ENCODE results near the gene CRELD2. TPM values are rescaled to one million over a fixed set of nuclear protein-coding genes. Genes with fewer than 3 reads are reported as not detected.

The CRELD2 gene
- total RNA-seq, 5 donors from 2014 or later (not counting 1 experiment from before 2014, with no cell fraction given) = 28.2 to 42.7 (median 39.6) TPM

DNA sequence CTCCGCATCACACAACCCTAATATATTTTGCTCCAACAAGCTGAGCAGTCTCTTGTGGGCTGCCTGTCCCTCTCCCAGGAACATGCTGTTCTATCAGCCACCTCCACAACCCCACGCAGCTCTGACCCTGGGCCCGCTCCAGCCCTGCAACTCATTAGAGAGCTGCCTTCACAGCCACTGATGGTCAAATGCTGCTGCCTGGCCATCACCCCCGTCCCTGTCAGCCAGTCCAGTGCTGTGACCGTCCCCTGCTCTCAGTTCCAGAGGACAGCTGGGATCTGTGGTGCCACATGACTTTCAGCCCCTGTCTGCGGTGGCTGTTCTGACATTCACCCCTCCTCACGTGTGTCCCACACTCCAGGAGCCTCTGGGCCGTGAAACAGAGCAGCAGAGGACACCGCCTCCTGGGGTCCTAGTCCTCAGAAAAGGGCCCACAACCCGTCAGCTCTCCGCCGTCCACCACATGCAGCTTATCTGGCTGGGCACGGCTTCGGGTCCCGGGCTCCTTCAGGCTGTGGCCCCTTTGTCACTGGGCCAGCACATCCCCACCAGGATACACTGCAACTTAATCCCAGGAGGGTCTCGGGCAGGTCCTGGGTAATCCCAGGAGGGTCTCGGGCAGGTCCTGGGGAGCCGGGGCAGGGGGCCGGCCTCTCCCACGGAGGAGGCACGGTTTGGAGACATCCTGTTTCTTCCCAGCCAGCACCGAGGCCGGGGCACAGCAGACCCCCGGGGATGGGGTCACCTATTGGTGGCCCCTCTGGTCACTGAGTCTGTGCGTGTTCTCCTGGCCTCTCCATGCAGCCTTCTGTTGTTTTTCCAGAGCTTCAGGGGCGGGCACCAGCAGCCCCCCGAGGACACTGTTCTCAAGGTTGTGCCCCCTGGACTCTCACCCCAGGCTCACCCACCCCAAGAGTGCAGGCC lies 15.1 kb downstream of the CRELD2 start:
- Histone ChIP-seq H3K4me3 (ENCODE audit: control insufficient read depth in 1 of 2, extremely low read depth in 1 of 2, low read length in 1 of 2) (no peak overlapping the region), H3K4me1 (ENCODE audit: control insufficient read depth in 1 of 2, extremely low read depth in 1 of 2, insufficient read depth in 2 of 2, low read length in 2 of 2) (peaks cover 25 to 68% of the 10 kb centered on the region in 2 experiments), H3K27ac (ENCODE audit: low read length) (peak overlapping the region; percentile 91), H3K9me3 (no peaks in the 10 kb centered on the region), H3K27me3 (replicated peaks in 1 of 2; ENCODE audit: control insufficient read depth in 2 of 2, extremely low read depth in 1 of 2, insufficient read depth in 2 of 2, low read length in 1 of 2) (peaks cover 0 to 4% of the 10 kb centered on the region in 2 experiments), H3K36me3 (ENCODE audit: control insufficient read depth in 2 of 2, extremely low read depth in 1 of 2, insufficient read depth in 1 of 2, low read length in 1 of 2) (no peaks in the 10 kb centered on the region)
- ChIA-PET CTCF (no interaction called here), POLR2A (no interaction called here)
- ATAC-seq (replicated peaks in 1 of 4) (no peak), DNase-seq (no peak)
- H3K27me3 Mint-ChIP-seq = no peaks in the 10 kb centered on the region
- 88% methylated on average over 21 of the region's 27 CpGs for WGBS (ENCODE audit: insufficient coverage)
- H3K27ac Mint-ChIP-seq = peak overlapping the region; percentile 84
- peak overlapping the region in 2 of 3 donors; percentile 34 to 64 for H3K4me3 Mint-ChIP-seq
- H3K4me1 Mint-ChIP-seq = peaks cover 21 to 41% (median 29%) of the 10 kb centered on the region in 3 donors
- H3K9me3 Mint-ChIP-seq = no peaks in the 10 kb centered on the region
- H3K36me3 Mint-ChIP-seq = no peaks in the 10 kb centered on the region

DNA sequence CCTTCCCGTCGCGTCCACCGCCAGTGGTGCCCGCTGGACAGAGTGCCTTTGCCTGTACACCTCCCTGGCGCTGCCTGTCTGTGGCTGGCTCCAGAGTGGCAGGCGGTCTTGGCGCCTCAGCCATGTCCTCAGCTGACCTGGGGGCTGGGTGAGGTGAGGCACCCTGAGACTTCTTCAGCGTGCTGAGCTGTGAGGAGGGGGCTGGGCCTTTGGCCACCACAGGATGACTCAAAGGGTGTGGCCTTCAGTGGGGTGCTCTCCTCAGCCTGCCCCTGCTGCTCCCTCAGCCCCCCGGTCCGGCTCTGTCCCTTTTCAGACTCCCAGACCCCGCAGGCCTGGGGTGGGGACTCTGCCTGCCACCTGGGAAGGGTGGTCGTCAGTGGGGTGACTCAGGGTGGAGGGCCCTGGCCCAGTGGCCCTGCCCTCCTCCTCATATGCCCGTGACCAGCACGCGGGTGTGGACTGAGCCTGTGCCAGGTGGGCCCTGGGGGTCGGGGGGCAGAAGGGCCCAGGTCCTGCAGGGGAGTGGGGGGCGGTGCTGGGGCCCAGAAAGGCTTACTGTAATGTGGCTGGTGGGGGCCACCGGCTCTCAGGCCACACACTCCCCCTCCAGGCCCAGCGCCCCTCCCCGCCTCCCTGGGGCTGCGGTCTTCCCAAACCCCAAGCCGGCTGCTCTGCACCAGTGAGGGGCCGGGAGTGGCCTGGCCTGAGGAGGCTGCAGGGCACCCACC lies 15.9 kb downstream of the CRELD2 start:
- H3K4me3 Mint-ChIP-seq = peak overlapping the region in 2 of 3 donors; percentile 34 to 64
- no peaks in the 10 kb centered on the region for H3K36me3 Mint-ChIP-seq
- peaks cover 21 to 42% (median 29%) of the 10 kb centered on the region in 3 donors for H3K4me1 Mint-ChIP-seq
- peak in 19 of 35 experiments; percentile 20 to 60 (median 37) for DNase-seq
- Histone ChIP-seq H3K36me3 (ENCODE audit: control insufficient read depth in 2 of 2, extremely low read depth in 1 of 2, insufficient read depth in 1 of 2, low read length in 1 of 2) (no peaks in the 10 kb centered on the region), H3K4me1 (ENCODE audit: control insufficient read depth in 1 of 2, extremely low read depth in 1 of 2, insufficient read depth in 2 of 2, low read length in 2 of 2) (peaks cover 25 to 62% of the 10 kb centered on the region in 2 experiments), H3K4me3 (ENCODE audit: control insufficient read depth in 1 of 2, extremely low read depth in 1 of 2, low read length in 1 of 2) (peak overlapping the region; percentile 27 to 42), H3K27ac (ENCODE audit: low read length) (peak overlapping the region; percentile 91), H3K27me3 (replicated peaks in 1 of 2; ENCODE audit: control insufficient read depth in 2 of 2, extremely low read depth in 1 of 2, insufficient read depth in 2 of 2, low read length in 1 of 2) (no peaks in the 10 kb centered on the region), H3K9me3 (no peaks in the 10 kb centered on the region)
- H3K9me3 Mint-ChIP-seq = no peaks in the 10 kb centered on the region
- no peak for ATAC-seq (replicated peaks in 1 of 4)
- H3K27me3 Mint-ChIP-seq = no peaks in the 10 kb centered on the region
- ChIA-PET CTCF (no interaction called here), POLR2A (no interaction called here)
- WGBS (ENCODE audit: insufficient coverage) = 63% methylated on average over 12 of the region's 24 CpGs
- peak overlapping the region; percentile 27 to 84 for H3K27ac Mint-ChIP-seq

DNA sequence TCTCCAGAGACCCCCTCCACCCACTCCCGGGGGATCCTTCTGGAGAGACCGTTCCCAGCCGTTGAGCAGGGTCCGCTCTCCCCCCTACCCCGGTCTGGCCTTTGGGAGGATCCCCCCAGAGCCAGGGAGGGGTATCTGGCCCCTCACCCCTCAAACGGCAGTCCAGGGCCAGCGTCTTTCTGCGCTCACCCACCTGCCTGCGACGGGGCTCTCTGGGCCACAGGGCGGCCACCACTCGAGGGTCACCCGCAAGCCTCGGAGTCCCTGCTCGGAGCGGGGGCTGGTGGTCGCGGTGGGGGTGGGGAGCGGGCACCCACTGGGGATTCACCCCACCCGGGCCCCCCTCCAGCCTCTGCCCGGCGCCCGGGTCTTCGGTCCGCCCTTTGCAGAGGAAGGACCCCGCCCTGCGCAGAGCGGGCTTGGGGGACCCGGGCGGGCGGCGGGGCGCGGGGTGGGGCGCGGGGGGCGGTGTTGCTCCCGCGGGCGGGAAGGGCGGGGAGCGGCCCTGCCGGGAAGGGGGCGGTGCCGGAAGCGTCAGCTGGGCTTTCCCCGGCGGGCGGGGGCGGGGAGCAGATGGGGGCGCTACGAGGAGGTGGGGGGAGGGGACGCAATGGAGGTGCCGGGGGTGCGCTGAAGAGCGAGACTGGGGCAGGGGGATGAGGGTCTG lies 16.6 kb downstream of the CRELD2 start:
- peak; percentile 28 to 32 (median 32) for ATAC-seq (replicated peaks in 1 of 4)

DNA sequence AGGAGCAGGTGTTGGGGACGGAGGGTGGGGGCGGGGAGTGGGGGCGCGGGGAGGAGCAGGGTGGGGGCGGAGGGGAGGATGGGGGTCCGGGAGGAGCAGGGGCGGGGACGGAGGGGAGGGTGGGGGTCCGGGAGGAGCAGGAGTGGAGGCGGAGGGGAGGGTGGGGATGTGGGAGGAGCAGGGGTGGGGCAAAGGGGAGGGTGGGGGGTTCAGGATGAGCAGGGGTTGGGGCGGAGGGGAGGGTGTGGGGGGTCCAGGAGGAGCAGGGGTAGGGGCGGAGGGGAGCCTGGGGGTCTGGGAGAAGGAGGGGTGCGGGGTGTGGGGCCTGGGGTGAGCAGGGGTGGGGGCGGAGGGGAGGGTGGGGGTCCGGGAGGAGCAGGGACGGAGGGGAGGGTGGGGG lies 17.1 kb downstream of the CRELD2 start:
- Histone ChIP-seq H3K4me3 (ENCODE audit: control insufficient read depth in 1 of 2, extremely low read depth in 1 of 2, low read length in 1 of 2) (peak overlapping the region in 1 of 2 donors; percentile 50), H3K4me1 (ENCODE audit: control insufficient read depth in 1 of 2, extremely low read depth in 1 of 2, insufficient read depth in 2 of 2, low read length in 2 of 2) (peaks cover 17 to 52% of the 10 kb centered on the region in 2 experiments), H3K27me3 (replicated peaks in 1 of 2; ENCODE audit: control insufficient read depth in 2 of 2, extremely low read depth in 1 of 2, insufficient read depth in 2 of 2, low read length in 1 of 2) (no peaks in the 10 kb centered on the region), H3K9me3 (no peaks in the 10 kb centered on the region), H3K36me3 (ENCODE audit: control insufficient read depth in 2 of 2, extremely low read depth in 1 of 2, insufficient read depth in 1 of 2, low read length in 1 of 2) (no peaks in the 10 kb centered on the region), H3K27ac (ENCODE audit: low read length) (peak overlapping the region; percentile 96)
- WGBS (ENCODE audit: insufficient coverage) = no CpG with 5 or more reads among the region's 16 CpGs
- no peaks in the 10 kb centered on the region for H3K36me3 Mint-ChIP-seq
- no peaks in the 10 kb centered on the region for H3K27me3 Mint-ChIP-seq
- ATAC-seq (replicated peaks in 1 of 4) (no peak), DNase-seq (peak in 3 of 35 experiments; percentile 25 to 58 (median 26))
- peaks cover 15 to 34% (median 26%) of the 10 kb centered on the region in 3 donors for H3K4me1 Mint-ChIP-seq
- peak overlapping the region in 1 of 3 donors; percentile 64 for H3K4me3 Mint-ChIP-seq
- POLR2A ChIA-PET = interaction anchor here (0.6 to 1.0 kb wide), 2 partner anchors 32 to 104 kb away, joined by 3 to 4 read pairs; no protein-coding TSS in a partner anchor
- no peak overlapping the region for H3K27ac Mint-ChIP-seq
- CTCF ChIA-PET = interaction anchor here in 1 of 2 donors (1.6 kb wide), 1 partner anchor 27 kb away, joined by 7 read pairs; no protein-coding TSS in a partner anchor
- H3K9me3 Mint-ChIP-seq = no peaks in the 10 kb centered on the region

More for the DNA sequence above, 16.6 kb downstream of the CRELD2 start:
- ChIA-PET CTCF (no interaction called here), POLR2A (no interaction called here)
- Histone ChIP-seq H3K9me3 (no peaks in the 10 kb centered on the region), H3K36me3 (ENCODE audit: control insufficient read depth in 2 of 2, extremely low read depth in 1 of 2, insufficient read depth in 1 of 2, low read length in 1 of 2) (no peaks in the 10 kb centered on the region), H3K27me3 (replicated peaks in 1 of 2; ENCODE audit: control insufficient read depth in 2 of 2, extremely low read depth in 1 of 2, insufficient read depth in 2 of 2, low read length in 1 of 2) (no peaks in the 10 kb centered on the region), H3K27ac (ENCODE audit: low read length) (peak overlapping the region; percentile 91), H3K4me3 (ENCODE audit: control insufficient read depth in 1 of 2, extremely low read depth in 1 of 2, low read length in 1 of 2) (peak overlapping the region; percentile 27 to 42), H3K4me1 (ENCODE audit: control insufficient read depth in 1 of 2, extremely low read depth in 1 of 2, insufficient read depth in 2 of 2, low read length in 2 of 2) (peaks cover 22 to 57% of the 10 kb centered on the region in 2 experiments)
- 13% methylated on average over 15 of the region's 56 CpGs for WGBS (ENCODE audit: insufficient coverage)
- no peaks in the 10 kb centered on the region for H3K36me3 Mint-ChIP-seq
- peak; percentile 64 to 92 (median 84) for DNase-seq
- peak overlapping the region in 1 of 2 donors; percentile 69 for H3K27ac Mint-ChIP-seq
- H3K4me3 Mint-ChIP-seq = peak overlapping the region in 2 of 3 donors; percentile 9 to 64
- no peaks in the 10 kb centered on the region for H3K9me3 Mint-ChIP-seq
- no peaks in the 10 kb centered on the region for H3K27me3 Mint-ChIP-seq
- H3K4me1 Mint-ChIP-seq = peaks cover 20 to 39% (median 29%) of the 10 kb centered on the region in 3 donors

DNA sequence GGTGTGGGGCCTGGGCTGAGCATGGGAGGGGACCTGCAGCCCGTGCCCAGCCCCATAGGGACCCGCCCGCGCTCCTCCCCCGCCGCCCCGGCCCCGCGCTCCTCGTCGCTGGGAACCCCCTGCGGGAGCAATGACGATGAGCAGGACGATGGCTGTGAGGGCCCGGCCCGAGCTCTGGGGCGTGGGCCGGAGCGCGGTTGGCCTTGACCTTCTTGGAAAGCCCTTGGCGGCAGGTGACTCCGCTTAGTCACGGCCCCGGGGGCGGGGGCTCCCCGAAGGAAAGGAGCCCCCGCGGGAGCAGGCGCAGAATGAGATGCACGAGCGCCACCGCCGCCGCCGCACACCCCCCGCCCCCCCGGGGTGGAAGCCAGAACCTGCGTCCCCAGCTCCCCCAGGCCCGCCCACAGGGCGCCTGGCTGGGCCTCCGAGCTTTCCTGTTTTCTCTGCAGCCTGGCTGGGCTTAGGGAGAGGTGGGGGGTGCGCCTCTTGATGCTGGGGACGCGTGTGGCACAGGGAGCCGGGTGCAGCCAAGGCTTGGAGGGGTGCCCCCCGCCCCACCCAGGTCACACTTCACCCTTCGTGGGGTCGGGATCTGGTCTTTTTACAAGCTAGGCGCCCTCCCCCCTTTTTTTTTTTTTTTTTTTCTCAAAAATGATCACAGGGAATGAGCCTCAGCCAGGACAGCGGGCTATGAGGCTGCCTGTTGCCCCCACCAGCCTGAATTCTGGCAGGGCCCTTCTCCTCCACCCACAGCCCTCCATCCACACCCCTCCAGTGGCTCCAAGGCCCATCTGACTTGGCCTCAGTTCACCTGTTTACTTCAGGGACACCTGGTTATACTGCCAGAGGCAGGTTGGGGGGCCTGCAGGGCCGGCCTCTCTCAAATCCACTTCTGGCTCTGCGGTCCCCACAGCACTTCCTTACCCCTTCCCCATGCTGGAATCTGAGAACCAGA lies 17.9 kb downstream of the CRELD2 start:
- H3K36me3 ChIP-seq (ENCODE audit: control insufficient read depth in 2 of 2, extremely low read depth in 1 of 2, insufficient read depth in 1 of 2, low read length in 1 of 2) = no peaks in the 10 kb centered on the region
- peak; percentile 72 to 81 (median 75) for ATAC-seq (replicated peaks in 1 of 4)
- DNase-seq = peak; percentile 71 to 95 (median 89)
- Mint-ChIP-seq H3K9me3 (peaks cover 0 to 2% (median 0%) of the 10 kb centered on the region in 3 donors), H3K27ac (peak overlapping the region; percentile 74 to 85), H3K27me3 (no peaks in the 10 kb centered on the region), H3K4me1 (peaks cover 8 to 28% (median 21%) of the 10 kb centered on the region in 3 donors), H3K4me3 (peak overlapping the region; percentile 61 to 64 (median 64)), H3K36me3 (no peaks in the 10 kb centered on the region)
- ChIA-PET CTCF (interaction anchor here in 1 of 2 donors (0.7 to 1.6 kb wide), 2 partner anchors 26 to 387 kb away, joined by 6 to 7 read pairs; no protein-coding TSS in a partner anchor), POLR2A (interaction anchor here (0.5 to 1.0 kb wide), 3 partner anchors 31 to 104 kb away, joined by 3 to 4 read pairs (median 3); no protein-coding TSS in a partner anchor)
- H3K9me3 ChIP-seq = no peaks in the 10 kb centered on the region
- no peaks in the 10 kb centered on the region for H3K27me3 ChIP-seq (replicated peaks in 1 of 2; ENCODE audit: control insufficient read depth in 2 of 2, extremely low read depth in 1 of 2, insufficient read depth in 2 of 2, low read length in 1 of 2)
- H3K27ac ChIP-seq (ENCODE audit: low read length) = peak overlapping the region; percentile 96
- peaks cover 12 to 44% of the 10 kb centered on the region in 2 experiments for H3K4me1 ChIP-seq (ENCODE audit: control insufficient read depth in 1 of 2, extremely low read depth in 1 of 2, insufficient read depth in 2 of 2, low read length in 2 of 2)
- peak overlapping the region; percentile 40 to 50 for H3K4me3 ChIP-seq (ENCODE audit: control insufficient read depth in 1 of 2, extremely low read depth in 1 of 2, low read length in 1 of 2)
- under 1% methylated on average over 42 of the region's 52 CpGs for WGBS (ENCODE audit: insufficient coverage)

All from T-cell (primary cell).